OCI-LY7 (cell line): Measurements from ENCODE around the gene HS1BP3. TPM values are rescaled to one million over a fixed set of nuclear protein-coding genes. Genes with fewer than 3 reads are reported as not detected.

Source experiments
- BruUV-seq: library from RNA; stranded (reverse); fragments of 400-500 nt; replicated peaks from 2 replicates; lab custom pipeline; 2021; lab: Mats Ljungman, UMichigan
- CTCF ChIA-PET: fragments of 300-600 bp; sonication (Branson Sonifier 250); formaldehyde crosslinking; loops from one replicate; lab custom pipeline; 2022; ENCODE audit warnings: antibody characterized with exemption; ENCODE audit not compliant: unreplicated experiment; lab: Charles Lee
- POLR2A ChIA-PET: fragments of 300-600 bp; sonication (Branson Sonifier 250); formaldehyde crosslinking; loops from one replicate; lab custom pipeline; 2022; ENCODE audit warnings: antibody characterized with exemption; lab: Charles Lee
- DNase-seq: peaks from one replicate; pipeline ENCODE4 v3.0.0-alpha.2; 2015; ENCODE audit warnings: low spot score
- H2AFZ ChIP-seq: fragments of 200-600 bp; sonication (generic), shearing (Covaris generic); 2 replicates; pipeline ENCODE4 v1.6.1; 2014; ENCODE audit warnings: mild to moderate bottlenecking, antibody characterized with exemption, low read length, moderate library complexity
- H3K27ac ChIP-seq: fragments of 200-600 bp; sonication (generic); 2 replicates; pipeline ENCODE4 v1.5.1; 2014; ENCODE audit warnings: mixed run types, low read depth, mild to moderate bottlenecking, moderate library complexity, low read length, inconsistent platforms; ENCODE audit not compliant: poor library complexity, severe bottlenecking
- H3K36me3 ChIP-seq: fragments of 200-600 bp; sonication (generic); 2 replicates; pipeline ENCODE4 v1.6.1; 2014; ENCODE audit warnings: mild to moderate bottlenecking, antibody characterized with exemption, low read length, moderate library complexity, mixed read lengths; ENCODE audit not compliant: insufficient read depth
- H3K4me1 ChIP-seq: fragments of 200-600 bp; sonication (generic); 2 replicates; pipeline ENCODE4 v1.5.1; 2014; ENCODE audit warnings: mild to moderate bottlenecking, low read length; ENCODE audit not compliant: insufficient read depth, poor library complexity, severe bottlenecking
- H3K4me2 ChIP-seq: fragments of 200-600 bp; sonication (generic); 2 replicates; pipeline ENCODE4 v1.6.1; 2014; ENCODE audit warnings: mild to moderate bottlenecking, low read length
- H3K4me3 ChIP-seq: fragments of 200-600 bp; sonication (generic); 2 replicates; pipeline ENCODE4 v1.5.1; 2014; ENCODE audit warnings: mild to moderate bottlenecking, low read depth, low read length; ENCODE audit not compliant: poor library complexity, severe bottlenecking
- H3K79me2 ChIP-seq: fragments of 200-600 bp; sonication (generic); 2 replicates; pipeline ENCODE4 v1.6.1; 2016; ENCODE audit warnings: low read depth, mild to moderate bottlenecking, low read length, moderate library complexity, mixed read lengths; ENCODE audit not compliant: insufficient read depth
- H3K9me2 ChIP-seq: fragments of 200-600 bp; sonication (generic); 2 replicates; pipeline ENCODE4 v1.6.1; 2016; ENCODE audit warnings: mild to moderate bottlenecking, low read length, mixed read lengths; ENCODE audit not compliant: insufficient read depth
- H3K9me3 ChIP-seq: fragments of 200-600 bp; sonication (generic); 2 replicates; pipeline ENCODE4 v1.6.1; 2014; ENCODE audit warnings: mild to moderate bottlenecking, mixed run types, low read length, mixed read lengths
- H4K20me1 ChIP-seq: fragments of 200-600 bp; sonication (generic); 2 replicates; pipeline ENCODE4 v1.6.1; 2014; ENCODE audit warnings: mild to moderate bottlenecking, antibody characterized with exemption, low read length, moderate library complexity, mixed read lengths; ENCODE audit not compliant: insufficient read depth
- EZH2phosphoT487 ChIP-seq: fragments of 200-600 bp; sonication (generic); IDR thresholded peaks from 2 replicates; pipeline ENCODE4 v1.6.1; 2018; ENCODE audit warnings: low read depth, borderline replicate concordance, mild to moderate bottlenecking, mixed run types, antibody characterized with exemption, low read length, moderate library complexity, mixed read lengths
- intact Hi-C: fragments of 100-400 bp; cut with micrococcal nuclease; formaldehyde crosslinking; loops from one replicate; pipeline ENCODE4 v1.10.0; 2022; ENCODE audit not compliant: unreplicated experiment
- total RNA-seq, 2 experiments: library from RNA; depleted of rRNA in 1 of 2; stranded (reverse); fragments of >200 nt in 1 of 2; shearing (Covaris generic) in 1 of 2; gene quantifications; 2 replicates each; pipeline ENCODE4 v1.2.3, GENCODE V29; 2014 to 2022
- TF ChIP-seq, protein P1 (sequence below): fragments of 200-600 bp; sonication (generic); conservative IDR thresholded peaks from 2 replicates; pipeline ENCODE4 v1.5.1; 2014; ENCODE audit warnings: mild to moderate bottlenecking, antibody characterized with exemption, low read length, moderate library complexity, mixed read lengths

HS1BP3 gene
- total RNA-seq, 2 experiments from 2014 or later: 10.6 to 15.2 TPM

DNA sequence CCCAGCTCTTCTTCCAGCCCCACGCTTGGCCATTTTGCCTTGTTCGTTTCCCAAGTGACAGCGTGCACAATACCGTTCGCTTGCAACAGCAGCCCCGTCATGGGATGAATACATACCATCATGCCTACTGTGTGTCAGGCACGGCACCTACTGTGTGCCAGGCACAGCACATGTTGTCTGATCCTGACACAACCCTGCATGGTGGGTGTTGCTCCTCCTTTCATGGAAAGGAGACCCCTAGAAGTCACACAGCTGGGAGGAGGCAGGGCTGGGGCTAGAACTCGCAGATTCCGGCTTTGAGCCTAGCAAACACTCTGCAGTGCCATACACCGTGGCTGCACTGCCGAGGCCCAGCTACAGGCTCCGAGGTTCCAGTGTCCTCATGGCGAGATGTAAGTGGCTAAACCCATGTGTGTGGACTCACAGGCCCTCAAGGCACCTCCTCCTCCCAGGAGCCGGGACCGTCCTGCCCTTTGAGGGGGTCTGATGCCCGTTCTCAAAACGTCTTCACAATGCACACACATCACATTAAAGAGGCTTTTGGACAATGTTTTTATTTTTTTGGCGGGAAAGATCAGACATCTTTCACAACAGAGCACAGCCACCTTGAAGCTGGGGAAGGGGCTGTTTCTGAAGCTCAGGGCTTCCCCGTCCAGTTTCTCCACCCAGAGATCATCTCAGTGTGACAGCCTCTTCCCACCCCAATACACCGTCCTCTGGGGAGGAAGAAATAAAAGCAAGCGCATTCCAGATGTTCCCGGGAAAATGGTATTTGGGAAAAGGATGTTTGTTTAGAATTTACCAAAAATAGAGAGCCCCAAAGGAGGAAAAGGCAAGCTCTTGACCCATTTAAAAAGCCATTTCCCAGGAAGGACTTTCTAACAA, 64.9 kb downstream of the HS1BP3 start:
- POLR2A ChIA-PET: interaction anchor here (1.0 kb wide), 1 partner anchor 13 kb away, joined by 3 read pairs; no protein-coding TSS in a partner anchor
- Histone ChIP-seq H4K20me1 (no peaks in the 10 kb centered on the region), H3K36me3 (no peaks in the 10 kb centered on the region), H3K4me3 (no peak overlapping the region), H2AFZ (no peak overlapping the region), H3K79me2 (no peaks in the 10 kb centered on the region), H3K9me2 (no peaks in the 10 kb centered on the region), H3K9me3 (no peaks in the 10 kb centered on the region), H3K27ac (no peak overlapping the region), H3K4me2 (no peak overlapping the region), H3K4me1 (no peaks in the 10 kb centered on the region)
- no TSS peak for BruUV-seq
- no peak for TF ChIP-seq EZH2phosphoT487
- TF ChIP-seq, protein P1, sequence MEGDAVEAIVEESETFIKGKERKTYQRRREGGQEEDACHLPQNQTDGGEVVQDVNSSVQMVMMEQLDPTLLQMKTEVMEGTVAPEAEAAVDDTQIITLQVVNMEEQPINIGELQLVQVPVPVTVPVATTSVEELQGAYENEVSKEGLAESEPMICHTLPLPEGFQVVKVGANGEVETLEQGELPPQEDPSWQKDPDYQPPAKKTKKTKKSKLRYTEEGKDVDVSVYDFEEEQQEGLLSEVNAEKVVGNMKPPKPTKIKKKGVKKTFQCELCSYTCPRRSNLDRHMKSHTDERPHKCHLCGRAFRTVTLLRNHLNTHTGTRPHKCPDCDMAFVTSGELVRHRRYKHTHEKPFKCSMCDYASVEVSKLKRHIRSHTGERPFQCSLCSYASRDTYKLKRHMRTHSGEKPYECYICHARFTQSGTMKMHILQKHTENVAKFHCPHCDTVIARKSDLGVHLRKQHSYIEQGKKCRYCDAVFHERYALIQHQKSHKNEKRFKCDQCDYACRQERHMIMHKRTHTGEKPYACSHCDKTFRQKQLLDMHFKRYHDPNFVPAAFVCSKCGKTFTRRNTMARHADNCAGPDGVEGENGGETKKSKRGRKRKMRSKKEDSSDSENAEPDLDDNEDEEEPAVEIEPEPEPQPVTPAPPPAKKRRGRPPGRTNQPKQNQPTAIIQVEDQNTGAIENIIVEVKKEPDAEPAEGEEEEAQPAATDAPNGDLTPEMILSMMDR: no peak
- intact Hi-C loops: no loop called here
- CTCF ChIA-PET: interaction anchor here (1.3 kb wide), 1 partner anchor 36 kb away, joined by 3 read pairs; no protein-coding TSS in a partner anchor
- DNase-seq: no peak

DNA sequence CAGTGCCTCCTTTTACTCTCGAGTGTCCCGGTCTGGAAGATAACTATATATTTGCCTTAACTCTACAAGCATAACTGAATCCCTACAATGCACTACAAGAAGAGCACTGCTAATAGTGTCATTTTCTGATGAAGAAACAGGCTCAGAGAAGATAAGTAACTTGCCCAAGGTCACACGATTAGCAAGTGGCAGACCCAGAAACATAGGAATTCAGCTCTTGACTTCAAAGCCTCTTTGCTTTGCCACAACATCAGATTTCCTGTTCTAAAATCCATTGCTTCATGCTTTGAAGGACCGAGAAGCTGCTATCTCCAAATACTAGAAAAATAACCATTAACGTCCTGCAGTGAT, 65.6 kb downstream of the HS1BP3 start:
- Histone ChIP-seq H4K20me1 (no peaks in the 10 kb centered on the region), H2AFZ (no peak overlapping the region), H3K27ac (no peak overlapping the region), H3K4me2 (no peak overlapping the region), H3K9me3 (no peaks in the 10 kb centered on the region), H3K79me2 (no peaks in the 10 kb centered on the region), H3K9me2 (no peaks in the 10 kb centered on the region), H3K4me1 (no peaks in the 10 kb centered on the region), H3K36me3 (no peaks in the 10 kb centered on the region), H3K4me3 (no peak overlapping the region)
- intact Hi-C loops: no loop called here
- POLR2A ChIA-PET: no interaction called here
- no peak for TF ChIP-seq EZH2phosphoT487
- TF ChIP-seq, protein P1: no peak
- CTCF ChIA-PET: interaction anchor here (1.3 kb wide), 1 partner anchor 36 kb away, joined by 3 read pairs; no protein-coding TSS in a partner anchor
- no TSS peak for BruUV-seq
- no peak for DNase-seq
